GM23338 (cell line): ENCODE measurements around the gene ART4.

Experiments
- CREB1 ChIP-seq: fragments of 250-450 bp; sonication (Bioruptor Pico); IDR thresholded peaks from 2 replicates; pipeline ENCODE4 v1.5.0; 2020; ENCODE audit warnings: low read depth, mild to moderate bottlenecking, moderate library complexity
- CTCF ChIP-seq, 2 experiments: fragments of 200-600 bp in 1 of 2; sonication (generic) in 1 of 2; conservative IDR thresholded peaks; 2 replicates each; pipeline versions ENCODE4 v1.5.1 to v1.6.1; 2016 to 2017; ENCODE audit warnings: antibody characterized with exemption in 2 of 2, low read depth in 2 of 2, mild to moderate bottlenecking in 2 of 2, moderate library complexity in 1 of 2
- EZH2 ChIP-seq: fragments of 200-600 bp; sonication (generic); IDR thresholded peaks from one replicate; pipeline ENCODE4 v1.8.0; 2017; ENCODE audit warnings: antibody characterized with exemption, mild to moderate bottlenecking, low read depth; ENCODE audit not compliant: unreplicated experiment
- EZH2phosphoT487 ChIP-seq: fragments of 200-600 bp; sonication (generic); IDR thresholded peaks from one replicate; pipeline ENCODE4 v1.8.1; 2018; ENCODE audit warnings: antibody characterized with exemption; ENCODE audit not compliant: unreplicated experiment
- POLR2AphosphoS5 ChIP-seq: IDR thresholded peaks from 2 replicates; pipeline ENCODE4 v1.6.1; 2016; ENCODE audit warnings: antibody characterized with exemption, low read depth
- REST ChIP-seq: IDR thresholded peaks from one replicate; pipeline ENCODE4 v1.6.1; 2018; ENCODE audit warnings: antibody characterized with exemption; ENCODE audit not compliant: unreplicated experiment
- STAT1 ChIP-seq: IDR thresholded peaks from one replicate; pipeline ENCODE4 v1.6.1; 2016; ENCODE audit warnings: antibody characterized with exemption; ENCODE audit not compliant: unreplicated experiment

GRCh38 chr12:14839262-14839661 is 4.1 kb downstream of the ART4 start:
- no peak for TF ChIP-seq CTCF (conservative IDR thresholded peaks at IDR 0.05; ENCODE audit: low read depth in 2 of 2)
- TF ChIP-seq POLR2AphosphoS5, result no peak
- no peak for TF ChIP-seq EZH2
- TF ChIP-seq REST, result no peak
- TF ChIP-seq CREB1 (CRISPR knock-in tag), result no peak
- no peak for TF ChIP-seq STAT1
- no peak for TF ChIP-seq EZH2phosphoT487
